ENCODE data around the gene MLN. TPM values are rescaled to one million over a fixed set of nuclear protein-coding genes. Genes with fewer than 3 reads are reported as not detected.

MLN gene
- total and polyA plus RNA-seq, 5 experiments from 2014 or later = not detected

GRCh38 chr6:33818293-33818692, 14.5 kb upstream of the MLN start:
- H3K27me3 Mint-ChIP-seq = peaks cover 11 to 27% (median 23%) of the 10 kb centered on the region in 5 donors
- POLR2A ChIA-PET = no interaction called here

DNA sequence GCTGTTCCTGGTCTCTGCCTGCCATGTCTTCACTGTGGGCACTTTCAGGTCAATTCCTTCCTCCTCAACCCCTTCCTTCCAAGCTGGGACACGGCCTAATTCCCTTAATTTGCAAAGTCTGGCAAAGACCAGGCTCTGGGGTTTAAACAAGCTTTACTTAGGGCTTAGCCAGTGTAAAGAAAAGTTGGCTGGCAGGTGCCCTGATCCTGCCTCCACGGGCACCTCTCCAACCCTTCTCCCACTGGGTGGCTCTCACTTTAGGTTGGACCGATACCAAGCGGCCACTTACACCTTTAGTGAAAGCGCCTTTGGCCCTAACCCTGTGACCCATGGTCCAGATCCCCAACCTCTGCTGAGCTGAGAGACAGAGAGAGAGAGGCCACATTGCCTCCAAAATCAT, 13.7 kb upstream of the MLN start:
- DNase-seq = no peak
- peaks cover 2 to 13% (median 7%) of the 10 kb centered on the region in 4 donors for H3K4me1 Mint-ChIP-seq
- H3K27me3 Mint-ChIP-seq = peaks cover 11 to 35% (median 23%) of the 10 kb centered on the region in 5 donors
- ATAC-seq = no peak
- H3K9me3 Mint-ChIP-seq = peaks cover 0 to 2% (median 0%) of the 10 kb centered on the region in 9 donors
- no peaks in the 10 kb centered on the region for H3K36me3 Mint-ChIP-seq
- no peak overlapping the region for H3K27ac Mint-ChIP-seq
- POLR2A ChIA-PET = no interaction called here
- no peak overlapping the region for H3K4me3 Mint-ChIP-seq

More at GRCh38 chr6:33818293-33818692, 14.5 kb upstream of the MLN start:
- DNase-seq (no peak), ATAC-seq (no peak)
- no peaks in the 10 kb centered on the region for H3K36me3 Mint-ChIP-seq
- H3K4me3 Mint-ChIP-seq = no peak overlapping the region
- peaks cover 4 to 13% (median 7%) of the 10 kb centered on the region in 4 donors for H3K4me1 Mint-ChIP-seq
- H3K27ac Mint-ChIP-seq = no peak overlapping the region
- peaks cover 0 to 2% (median 0%) of the 10 kb centered on the region in 9 donors for H3K9me3 Mint-ChIP-seq

GRCh38 chr6:33816911-33817310, 13.1 kb upstream of the MLN start:
- Mint-ChIP-seq H3K27ac (no peak overlapping the region), H3K4me1 (peaks cover 2 to 12% (median 7%) of the 10 kb centered on the region in 4 donors), H3K36me3 (peaks cover 0 to 3% (median 0%) of the 10 kb centered on the region in 3 donors), H3K27me3 (peaks cover 14 to 41% (median 25%) of the 10 kb centered on the region in 5 donors), H3K4me3 (no peak overlapping the region), H3K9me3 (peaks cover 0 to 2% (median 0%) of the 10 kb centered on the region in 9 donors)
- POLR2A ChIA-PET = no interaction called here
- ATAC-seq (no peak), DNase-seq (peak in 1 of 10 donors; percentile 22)

DNA sequence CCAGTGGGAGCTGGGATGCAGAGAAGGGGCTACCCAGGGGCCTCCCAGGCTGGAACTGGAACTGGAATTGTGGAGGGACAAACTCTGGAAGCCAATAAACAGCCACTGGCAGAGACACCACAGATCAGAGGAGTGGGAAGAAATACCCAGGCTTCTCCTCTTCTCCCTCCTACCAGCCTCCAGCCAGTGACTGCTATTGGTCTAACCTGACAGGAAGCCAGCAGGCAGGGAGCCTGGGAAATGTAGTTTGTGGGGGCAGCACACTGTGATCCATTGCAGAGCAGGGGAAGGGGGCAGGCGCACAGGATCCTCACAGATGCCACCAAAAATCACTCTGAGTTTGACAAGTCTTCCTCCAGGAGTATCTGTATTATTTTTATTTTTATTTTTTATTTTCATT, 12.1 kb upstream of the MLN start:
- Mint-ChIP-seq H3K9me3 (peaks cover 0 to 2% (median 0%) of the 10 kb centered on the region in 9 donors), H3K27me3 (peaks cover 17 to 52% (median 32%) of the 10 kb centered on the region in 5 donors), H3K27ac (no peak overlapping the region), H3K4me1 (peaks cover under 1 to 5% (median 3%) of the 10 kb centered on the region in 4 donors), H3K4me3 (no peak overlapping the region), H3K36me3 (peaks cover 0 to 3% (median 0%) of the 10 kb centered on the region in 3 donors)
- DNase-seq (peak in 1 of 10 donors; percentile 60), ATAC-seq (peak in 1 of 2 donors; percentile 30)
- POLR2A ChIA-PET = no interaction called here

DNA sequence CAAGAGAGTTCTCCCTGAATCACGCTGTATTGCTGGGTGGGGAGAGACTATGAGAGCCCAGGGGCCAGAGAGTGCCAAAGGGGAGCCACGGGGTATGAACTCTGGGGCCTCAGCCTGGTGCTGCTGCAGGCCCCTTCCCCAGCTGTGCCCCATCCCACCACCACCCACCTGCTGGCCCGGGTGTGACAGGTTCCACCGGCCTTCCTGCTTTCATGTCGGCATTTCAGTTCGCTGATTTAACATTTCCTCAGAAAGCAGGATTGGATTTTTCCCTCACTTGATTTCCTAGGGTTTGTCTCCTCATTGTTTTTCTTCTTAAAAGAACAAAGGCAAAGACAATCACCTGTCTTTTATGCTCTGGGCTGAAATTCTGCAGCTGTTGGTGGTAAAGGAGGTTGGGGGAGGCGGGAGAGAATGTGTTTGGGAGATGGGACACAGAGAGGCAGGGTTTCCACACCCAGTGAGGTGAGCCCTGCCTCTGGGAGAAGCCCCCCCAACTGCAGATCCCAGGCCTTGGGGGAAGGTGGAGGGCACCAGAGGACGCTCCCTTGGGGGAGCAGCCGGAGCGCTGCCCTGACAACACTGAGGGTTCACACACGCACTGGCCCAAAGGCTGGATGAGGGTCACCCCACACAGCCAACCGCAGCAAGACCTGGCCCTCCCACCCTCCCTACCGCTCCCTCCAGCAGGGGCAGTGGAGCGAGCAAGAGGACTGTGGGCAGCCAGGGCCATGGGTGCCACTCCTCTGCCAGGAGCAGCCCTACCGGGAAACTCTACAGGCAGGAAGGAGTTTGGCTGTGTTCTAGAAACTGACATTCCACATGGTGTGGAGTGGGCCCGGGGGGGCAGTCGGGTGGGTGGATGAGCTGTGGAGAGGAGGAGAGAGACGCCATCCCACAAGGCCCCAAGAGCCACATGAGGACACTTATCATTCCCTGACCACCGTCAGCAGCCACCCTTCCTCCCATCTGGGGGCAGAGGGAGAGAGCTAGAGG, 10.5 kb upstream of the MLN start:
- Mint-ChIP-seq H3K4me1 (peaks cover 0 to 5% (median 2%) of the 10 kb centered on the region in 4 donors), H3K36me3 (peaks cover 0 to 3% (median 0%) of the 10 kb centered on the region in 3 donors), H3K4me3 (no peak overlapping the region), H3K9me3 (peaks cover 0 to 2% (median 0%) of the 10 kb centered on the region in 9 donors), H3K27ac (no peak overlapping the region), H3K27me3 (peaks cover 19 to 63% (median 39%) of the 10 kb centered on the region in 5 donors)
- peak in 1 of 10 donors; percentile 43 for DNase-seq
- POLR2A ChIA-PET = no interaction called here
- ATAC-seq = no peak

DNA sequence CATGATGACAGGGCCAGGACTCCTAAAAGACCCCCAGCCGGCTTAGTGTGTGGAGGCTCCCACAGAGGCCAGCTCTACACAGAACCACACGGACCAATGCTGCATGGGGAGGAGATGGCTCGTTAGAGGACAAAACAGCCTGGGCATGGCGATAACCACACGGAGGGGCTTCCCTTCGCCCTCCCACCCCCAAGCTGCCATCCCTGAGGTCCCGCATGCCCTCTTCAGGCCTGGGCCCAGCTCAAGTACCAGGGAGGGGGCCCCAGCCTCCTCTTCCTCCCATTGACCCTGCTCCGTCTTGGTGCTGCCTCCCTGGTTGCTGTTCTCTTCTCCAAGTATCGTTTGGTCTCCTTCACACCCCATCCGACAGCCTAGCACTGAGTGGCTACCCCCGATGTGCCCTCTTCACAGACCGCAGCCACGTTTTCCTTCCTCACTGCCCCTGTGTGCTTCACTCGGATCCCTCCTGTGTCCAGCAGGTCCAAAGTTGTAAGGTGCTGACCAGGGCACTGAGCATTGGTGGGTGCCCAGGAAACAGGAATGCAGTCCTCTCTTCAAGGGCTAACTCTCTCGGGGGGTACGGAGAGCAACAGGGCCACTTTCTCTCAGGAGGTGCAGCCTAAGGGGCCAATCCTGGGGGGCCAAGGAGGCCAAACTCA, 9.6 kb upstream of the MLN start:
- DNase-seq (peak in 1 of 10 donors; percentile 44), ATAC-seq (no peak)
- Mint-ChIP-seq H3K4me3 (no peak overlapping the region), H3K9me3 (peaks cover 0 to 2% (median 0%) of the 10 kb centered on the region in 9 donors), H3K27ac (no peak overlapping the region), H3K27me3 (peaks cover 19 to 72% (median 44%) of the 10 kb centered on the region in 5 donors), H3K36me3 (peaks cover 0 to 3% (median 0%) of the 10 kb centered on the region in 3 donors), H3K4me1 (peaks cover 2 to 7% (median 6%) of the 10 kb centered on the region in 4 donors)
- POLR2A ChIA-PET = no interaction called here

GRCh38 chr6:33812669-33813068, 8.9 kb upstream of the MLN start:
- ATAC-seq (no peak), DNase-seq (peak in 6 of 10 donors; percentile 10 to 61 (median 18))
- Mint-ChIP-seq H3K27ac (no peak overlapping the region), H3K27me3 (peaks cover 23 to 79% (median 51%) of the 10 kb centered on the region in 5 donors), H3K4me3 (no peak overlapping the region), H3K4me1 (peaks cover 9 to 14% (median 11%) of the 10 kb centered on the region in 4 donors), H3K36me3 (peaks cover 0 to 3% (median 0%) of the 10 kb centered on the region in 3 donors), H3K9me3 (peaks cover 0 to 2% (median 0%) of the 10 kb centered on the region in 9 donors)
- POLR2A ChIA-PET = interaction anchor here (0.5 kb wide), 1 partner anchor 17 kb away, joined by 4 read pairs; no protein-coding TSS in a partner anchor

GRCh38 chr6:33809594-33809993, 5.8 kb upstream of the MLN start:
- Mint-ChIP-seq H3K9me3 (peaks cover 0 to 2% (median 0%) of the 10 kb centered on the region in 9 donors), H3K4me1 (peaks cover 16 to 25% (median 20%) of the 10 kb centered on the region in 4 donors), H3K27me3 (peaks cover 20 to 83% (median 48%) of the 10 kb centered on the region in 5 donors), H3K27ac (no peak overlapping the region), H3K4me3 (no peak overlapping the region), H3K36me3 (peaks cover 0 to 3% (median 0%) of the 10 kb centered on the region in 3 donors)
- POLR2A ChIA-PET = no interaction called here
- DNase-seq (no peak), ATAC-seq (no peak)

DNA sequence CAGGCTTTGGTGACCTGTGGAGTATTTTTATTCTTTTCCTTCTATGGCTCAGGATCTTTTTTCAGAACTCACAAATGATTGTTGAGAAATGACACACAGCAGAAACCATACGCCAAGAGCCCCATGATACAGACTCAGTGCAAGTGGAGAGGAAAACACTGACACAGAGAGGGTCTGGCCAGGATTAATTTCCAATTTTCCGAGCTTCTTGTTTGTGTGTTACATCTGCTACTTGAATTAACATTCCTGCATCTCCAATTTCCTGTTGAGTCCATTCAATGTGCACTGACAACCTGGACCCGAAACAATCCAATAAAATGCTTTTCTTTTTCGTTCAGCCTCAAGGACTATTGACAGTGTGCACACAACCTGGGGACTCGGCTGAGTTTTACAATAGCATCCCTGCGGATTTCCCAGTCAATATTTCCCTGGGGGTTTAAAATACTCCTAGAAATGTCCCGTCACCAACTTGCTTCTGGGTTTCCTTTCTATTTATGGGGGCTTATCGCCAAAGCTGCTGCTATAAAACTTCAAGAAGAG, 4.9 kb upstream of the MLN start:
- POLR2A ChIA-PET = no interaction called here
- no peak for ATAC-seq
- peaks cover 0 to 2% (median 0%) of the 10 kb centered on the region in 9 donors for H3K9me3 Mint-ChIP-seq

DNA sequence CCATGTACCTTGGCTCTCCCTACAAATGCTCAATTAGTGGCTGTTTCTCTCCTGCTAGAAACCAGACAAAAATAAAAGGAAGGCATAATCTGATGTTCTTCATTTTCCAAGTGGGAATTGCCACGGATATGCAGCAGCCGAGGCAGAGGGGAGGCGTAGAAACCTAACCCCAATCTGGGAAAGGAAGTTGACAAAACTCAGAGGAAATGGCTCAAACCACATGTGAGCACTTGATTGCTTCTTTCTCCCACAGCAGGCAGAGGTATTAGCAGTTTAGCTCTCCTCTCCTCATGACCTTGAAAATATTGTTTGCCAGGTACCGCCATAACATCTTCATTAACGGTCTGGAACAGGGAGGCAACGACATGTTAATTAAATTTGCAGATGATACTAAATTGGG, 3.8 kb upstream of the MLN start:
- Mint-ChIP-seq H3K36me3 (peaks cover 0 to 3% (median 0%) of the 10 kb centered on the region in 3 donors), H3K4me1 (peaks cover 18 to 25% (median 19%) of the 10 kb centered on the region in 4 donors), H3K27ac (peak overlapping the region in 1 of 10 donors; percentile 24), H3K4me3 (peak overlapping the region in 8 of 10 donors; percentile 9 to 71 (median 38)), H3K9me3 (no peaks in the 10 kb centered on the region), H3K27me3 (peaks cover 17 to 73% (median 43%) of the 10 kb centered on the region in 5 donors)
- ATAC-seq (no peak), DNase-seq (no peak)
- POLR2A ChIA-PET = interaction anchor here (0.6 kb wide), 1 partner anchor 258 kb away, joined by 4 read pairs; no protein-coding TSS in a partner anchor

More for the DNA sequence above, 4.9 kb upstream of the MLN start:
- DNase-seq = no peak
- Mint-ChIP-seq H3K27me3 (peaks cover 20 to 81% (median 48%) of the 10 kb centered on the region in 5 donors), H3K4me3 (no peak overlapping the region), H3K4me1 (peaks cover 18 to 25% (median 20%) of the 10 kb centered on the region in 4 donors), H3K27ac (peak overlapping the region in 1 of 10 donors; percentile 19), H3K36me3 (peaks cover 0 to 3% (median 0%) of the 10 kb centered on the region in 3 donors)

GRCh38 chr6:33806841-33807240, 3.0 kb upstream of the MLN start:
- Mint-ChIP-seq H3K4me3 (peak overlapping the region in 3 of 10 donors; percentile 2 to 4 (median 4)), H3K27ac (no peak overlapping the region), H3K27me3 (peaks cover 14 to 71% (median 38%) of the 10 kb centered on the region in 5 donors), H3K36me3 (no peaks in the 10 kb centered on the region), H3K9me3 (no peaks in the 10 kb centered on the region), H3K4me1 (peaks cover 18 to 25% (median 19%) of the 10 kb centered on the region in 4 donors)
- ATAC-seq (no peak), DNase-seq (no peak)
- POLR2A ChIA-PET = no interaction called here

All from naive thymus-derived CD8-positive, alpha-beta T cell (primary cell).